Coronary artery (tissue), 2 donors: Measurements from ENCODE around the gene BARX2.
A peak's percentile ranks its signal among the peaks of the same experiment; 100 is the strongest.

ENCODE experiments used
- DNase-seq: peaks from one replicate; pipeline ENCODE4 v3.0.0-alpha.2; 2017; ENCODE audit warnings: low spot score
- H3K27ac ChIP-seq, 2 donors: fragments of 200-600 bp; sonication (generic); one replicate each; pipeline ENCODE4 v1.5.1; 2016 to 2019
- H3K4me3 ChIP-seq: fragments of 200-600 bp; sonication (generic); 2 replicates; pipeline ENCODE4 v1.5.1; 2016; ENCODE audit warnings: mild to moderate bottlenecking, moderate library complexity
- CTCF ChIP-seq: fragments of 200-600 bp; sonication (generic); IDR thresholded peaks from one replicate; pipeline ENCODE4 v1.5.1; 2019; ENCODE audit warnings: antibody characterized with exemption

BARX2 gene

GRCh38 chr11:129366737-129367597 lies 8.7 kb upstream of the BARX2 start:
- Histone ChIP-seq H3K4me3 (no peak overlapping the region), H3K27ac (no peak overlapping the region)
- TF ChIP-seq CTCF = no peak
- DNase-seq = no peak

- TF ChIP-seq CTCF = no peak
- DNase-seq = no peak
- no peak overlapping the region for H3K27ac ChIP-seq
- H3K4me3 ChIP-seq = no peak overlapping the region
Measured at GRCh38 chr11:129368889-129369672, 6.6 kb upstream of the BARX2 start.

- no peak overlapping the region for H3K27ac ChIP-seq
- no peak for DNase-seq
- TF ChIP-seq CTCF = no peak
- no peak overlapping the region for H3K4me3 ChIP-seq
Measured at GRCh38 chr11:129370715-129371114, 4.9 kb upstream of the BARX2 start.

GRCh38 chr11:129372609-129373488 lies 2.8 kb upstream of the BARX2 start:
- TF ChIP-seq CTCF = no peak
- Histone ChIP-seq H3K27ac (no peak overlapping the region), H3K4me3 (peak overlapping the region; percentile 60)
- no peak for DNase-seq

- DNase-seq = no peak
- Histone ChIP-seq H3K27ac (no peak overlapping the region), H3K4me3 (peak overlapping the region; percentile 60)
- no peak for TF ChIP-seq CTCF
Measured at GRCh38 chr11:129373489-129373953, 2.1 kb upstream of the BARX2 start.

GRCh38 chr11:129374081-129374992 lies 1.3 kb upstream of the BARX2 start:
- Histone ChIP-seq H3K4me3 (peak overlapping the region; percentile 49), H3K27ac (no peak overlapping the region)
- DNase-seq = no peak
- no peak for TF ChIP-seq CTCF
